Panc1 (cell line): ENCODE data around the gene TTC39B. TPM values are rescaled to one million over a fixed set of nuclear protein-coding genes. Genes with fewer than 3 reads are reported as not detected.

ENCODE experiments used
- ATAC-seq: fragments of 200-7000 bp; cut with Tn5 transposase; 2 replicates; pipeline ENCODE4 v1.9.1; 2020; ENCODE audit warnings: mild to moderate bottlenecking, moderate library complexity
- BruUV-seq: library from RNA; stranded (reverse); fragments of 400-500 nt; replicated peaks from 2 replicates; lab custom pipeline; 2021; lab: Mats Ljungman, UMichigan
- CTCF ChIA-PET: fragments of 300-600 bp; sonication (Branson Sonifier 250); formaldehyde crosslinking; loops from one replicate; lab custom pipeline; 2022; ENCODE audit warnings: antibody characterized with exemption; lab: Charles Lee
- POLR2A ChIA-PET: fragments of 300-600 bp; sonication (Branson Sonifier 250); formaldehyde crosslinking; loops from one replicate; lab custom pipeline; 2022; ENCODE audit warnings: antibody characterized with exemption; lab: Charles Lee
- DNase-seq: peaks from one replicate; pipeline ENCODE4 v3.0.0-alpha.2; 2010; ENCODE audit warnings: low read depth, low spot score
- H3K27ac ChIP-seq: 2 replicates; pipeline ENCODE4 v1.5.1; 2011; ENCODE audit warnings: mild to moderate bottlenecking, low read length, inconsistent platforms
- H3K27me3 ChIP-seq: fragments of 200-500 bp; sonication (Bioruptor generic); 2 replicates; pipeline ENCODE4 v1.6.0; 2014; ENCODE audit warnings: low read length, inconsistent platforms; ENCODE audit not compliant: control insufficient read depth, insufficient read depth
- H3K36me3 ChIP-seq: fragments of 200-500 bp; sonication (Bioruptor generic); 2 replicates; pipeline ENCODE4 v1.5.1; 2014; ENCODE audit warnings: inconsistent platforms, mild to moderate bottlenecking, low read length, moderate library complexity; ENCODE audit not compliant: control insufficient read depth, insufficient read depth
- H3K4me1 ChIP-seq: 2 replicates; pipeline ENCODE4 v1.5.1; 2011; ENCODE audit warnings: inconsistent platforms, mild to moderate bottlenecking, low read length, moderate library complexity; ENCODE audit not compliant: control insufficient read depth, insufficient read depth
- H3K4me3 ChIP-seq, 2 experiments: 2 replicates each; pipeline ENCODE4 v1.5.1; 2011 to 2012; ENCODE audit warnings: low read depth in 2 of 2, low read length in 2 of 2, mild to moderate bottlenecking in 2 of 2, inconsistent platforms in 1 of 2, moderate library complexity in 1 of 2
- H3K9me3 ChIP-seq: fragments of 200-500 bp; sonication (Bioruptor generic); 2 replicates; pipeline ENCODE4 v1.5.1; 2014; ENCODE audit warnings: low read depth, mild to moderate bottlenecking, inconsistent platforms, low read length, moderate library complexity; ENCODE audit not compliant: control insufficient read depth, insufficient read depth
- POLR2AphosphoS5 ChIP-seq: IDR thresholded peaks from 2 replicates; pipeline ENCODE4 v1.6.1; 2012; ENCODE audit warnings: mild to moderate bottlenecking, low read depth, low read length, moderate library complexity
- SIN3A ChIP-seq: IDR thresholded peaks from 2 replicates; pipeline ENCODE4 v1.6.1; 2012; ENCODE audit warnings: low read depth, mild to moderate bottlenecking, low read length, moderate library complexity, borderline replicate concordance; ENCODE audit not compliant: insufficient read depth
- TCF7L2 ChIP-seq: IDR thresholded peaks from 2 replicates; pipeline ENCODE4 v1.6.1; 2011; ENCODE audit warnings: mild to moderate bottlenecking, low read depth, low read length, inconsistent platforms
- in situ Hi-C: cut with HindIII; loops from 2 replicates; pipeline ENCODE4 v1.10.0; 2016; ENCODE audit warnings: low sequenced_read_pairs, low pct_unique_long_range_greater_than_20kb
- intact Hi-C: fragments of 100-400 bp; cut with micrococcal nuclease; formaldehyde crosslinking; loops from one replicate; pipeline ENCODE4 v1.10.0; 2022; ENCODE audit not compliant: unreplicated experiment
- total RNA-seq: library from RNA; stranded (reverse); gene quantifications from one replicate; pipeline ENCODE4 v1.2.1, GENCODE V29; 2021; ENCODE audit not compliant: unreplicated experiment
- TF ChIP-seq, protein P1 (sequence below): fragments of 450-650 bp; IDR thresholded peaks from 2 replicates; pipeline ENCODE4 v1.5.1; 2017; ENCODE audit warnings: mild to moderate bottlenecking
- TF ChIP-seq, protein P2 (sequence below), 2 experiments: IDR thresholded peaks; 2 replicates each; pipeline ENCODE4 v1.6.1; 2011 to 2012; ENCODE audit warnings: low read depth in 2 of 2, control low read depth in 1 of 2, low read length in 1 of 2, mild to moderate bottlenecking in 1 of 2, moderate library complexity in 1 of 2; ENCODE audit not compliant: insufficient read depth in 1 of 2

The TTC39B gene
- total RNA-seq, 1 experiment from 2014 or later, result 1.6 TPM

DNA sequence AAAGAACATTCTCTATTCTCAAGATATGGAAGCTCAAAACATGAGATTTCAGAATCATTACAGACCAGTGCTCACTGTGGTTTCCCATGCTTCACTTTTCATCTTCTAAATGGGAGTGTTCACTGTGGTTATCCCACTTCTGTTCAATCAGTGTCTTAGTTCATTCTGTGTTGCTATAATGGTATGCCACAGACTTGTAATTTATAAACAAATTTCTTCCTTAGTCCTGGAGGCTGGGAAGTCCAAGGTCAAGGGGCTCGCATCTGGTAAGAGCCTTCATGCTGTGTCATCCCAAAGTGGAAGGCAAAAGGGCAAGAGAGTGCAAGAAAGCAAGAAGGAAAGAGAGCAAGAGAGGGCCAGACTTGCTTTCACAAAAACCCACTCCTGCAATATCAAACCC, 146.3 kb downstream of the TTC39B start:
- Histone ChIP-seq H3K4me3 (no peak overlapping the region), H3K27ac (no peak overlapping the region), H3K36me3 (no peaks in the 10 kb centered on the region), H3K9me3 (no peaks in the 10 kb centered on the region), H3K27me3 (no peaks in the 10 kb centered on the region), H3K4me1 (no peaks in the 10 kb centered on the region)
- intact Hi-C loops (no loop called here), in situ Hi-C loops (no loop called here)
- no peak for ATAC-seq
- no peak for DNase-seq
- TF ChIP-seq SIN3A (no peak), TCF7L2 (no peak), POLR2AphosphoS5 (no peak)
- TF ChIP-seq, protein P1, sequence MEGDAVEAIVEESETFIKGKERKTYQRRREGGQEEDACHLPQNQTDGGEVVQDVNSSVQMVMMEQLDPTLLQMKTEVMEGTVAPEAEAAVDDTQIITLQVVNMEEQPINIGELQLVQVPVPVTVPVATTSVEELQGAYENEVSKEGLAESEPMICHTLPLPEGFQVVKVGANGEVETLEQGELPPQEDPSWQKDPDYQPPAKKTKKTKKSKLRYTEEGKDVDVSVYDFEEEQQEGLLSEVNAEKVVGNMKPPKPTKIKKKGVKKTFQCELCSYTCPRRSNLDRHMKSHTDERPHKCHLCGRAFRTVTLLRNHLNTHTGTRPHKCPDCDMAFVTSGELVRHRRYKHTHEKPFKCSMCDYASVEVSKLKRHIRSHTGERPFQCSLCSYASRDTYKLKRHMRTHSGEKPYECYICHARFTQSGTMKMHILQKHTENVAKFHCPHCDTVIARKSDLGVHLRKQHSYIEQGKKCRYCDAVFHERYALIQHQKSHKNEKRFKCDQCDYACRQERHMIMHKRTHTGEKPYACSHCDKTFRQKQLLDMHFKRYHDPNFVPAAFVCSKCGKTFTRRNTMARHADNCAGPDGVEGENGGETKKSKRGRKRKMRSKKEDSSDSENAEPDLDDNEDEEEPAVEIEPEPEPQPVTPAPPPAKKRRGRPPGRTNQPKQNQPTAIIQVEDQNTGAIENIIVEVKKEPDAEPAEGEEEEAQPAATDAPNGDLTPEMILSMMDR, result no peak
- TF ChIP-seq, protein P2, sequence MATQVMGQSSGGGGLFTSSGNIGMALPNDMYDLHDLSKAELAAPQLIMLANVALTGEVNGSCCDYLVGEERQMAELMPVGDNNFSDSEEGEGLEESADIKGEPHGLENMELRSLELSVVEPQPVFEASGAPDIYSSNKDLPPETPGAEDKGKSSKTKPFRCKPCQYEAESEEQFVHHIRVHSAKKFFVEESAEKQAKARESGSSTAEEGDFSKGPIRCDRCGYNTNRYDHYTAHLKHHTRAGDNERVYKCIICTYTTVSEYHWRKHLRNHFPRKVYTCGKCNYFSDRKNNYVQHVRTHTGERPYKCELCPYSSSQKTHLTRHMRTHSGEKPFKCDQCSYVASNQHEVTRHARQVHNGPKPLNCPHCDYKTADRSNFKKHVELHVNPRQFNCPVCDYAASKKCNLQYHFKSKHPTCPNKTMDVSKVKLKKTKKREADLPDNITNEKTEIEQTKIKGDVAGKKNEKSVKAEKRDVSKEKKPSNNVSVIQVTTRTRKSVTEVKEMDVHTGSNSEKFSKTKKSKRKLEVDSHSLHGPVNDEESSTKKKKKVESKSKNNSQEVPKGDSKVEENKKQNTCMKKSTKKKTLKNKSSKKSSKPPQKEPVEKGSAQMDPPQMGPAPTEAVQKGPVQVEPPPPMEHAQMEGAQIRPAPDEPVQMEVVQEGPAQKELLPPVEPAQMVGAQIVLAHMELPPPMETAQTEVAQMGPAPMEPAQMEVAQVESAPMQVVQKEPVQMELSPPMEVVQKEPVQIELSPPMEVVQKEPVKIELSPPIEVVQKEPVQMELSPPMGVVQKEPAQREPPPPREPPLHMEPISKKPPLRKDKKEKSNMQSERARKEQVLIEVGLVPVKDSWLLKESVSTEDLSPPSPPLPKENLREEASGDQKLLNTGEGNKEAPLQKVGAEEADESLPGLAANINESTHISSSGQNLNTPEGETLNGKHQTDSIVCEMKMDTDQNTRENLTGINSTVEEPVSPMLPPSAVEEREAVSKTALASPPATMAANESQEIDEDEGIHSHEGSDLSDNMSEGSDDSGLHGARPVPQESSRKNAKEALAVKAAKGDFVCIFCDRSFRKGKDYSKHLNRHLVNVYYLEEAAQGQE (IDR thresholded peaks at IDR 0.05; ENCODE audit: insufficient read depth in 1 of 2, low read depth in 2 of 2, low read length in 1 of 2), result no peak
- ChIA-PET CTCF (no interaction called here), POLR2A (no interaction called here)
- no TSS peak for BruUV-seq

DNA sequence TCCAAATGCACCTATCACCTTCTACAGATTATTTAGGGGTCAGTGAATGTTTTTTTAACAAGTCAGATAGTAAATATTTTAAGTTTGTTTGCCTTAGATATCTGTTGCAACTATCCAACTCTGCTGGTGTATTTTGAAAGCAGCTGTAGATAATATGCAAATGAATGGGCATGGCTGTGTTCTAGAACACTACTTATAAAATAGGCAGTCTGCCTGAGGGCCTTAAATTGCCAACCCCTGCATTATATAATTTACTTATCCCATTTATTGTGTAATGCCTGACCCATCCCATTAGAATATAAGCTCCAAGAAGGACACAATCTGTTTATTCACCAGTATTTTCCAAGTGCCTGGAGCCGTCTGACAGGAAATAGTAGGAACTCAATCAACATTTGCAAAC, 149.0 kb downstream of the TTC39B start:
- in situ Hi-C loops, result no loop called here
- Histone ChIP-seq H3K4me3 (no peak overlapping the region), H3K36me3 (no peaks in the 10 kb centered on the region), H3K4me1 (no peaks in the 10 kb centered on the region), H3K9me3 (no peaks in the 10 kb centered on the region), H3K27me3 (no peaks in the 10 kb centered on the region), H3K27ac (no peak overlapping the region)
- intact Hi-C loops, result no loop called here
- BruUV-seq, result no TSS peak
- POLR2A ChIA-PET, result no interaction called here
- TF ChIP-seq, protein P1, result no peak
- TF ChIP-seq SIN3A (no peak), TCF7L2 (no peak), POLR2AphosphoS5 (no peak)
- TF ChIP-seq, protein P2 (IDR thresholded peaks at IDR 0.05; ENCODE audit: insufficient read depth in 1 of 2, low read depth in 2 of 2, low read length in 1 of 2), result no peak
- DNase-seq, result no peak
- CTCF ChIA-PET, result no interaction called here
- ATAC-seq, result no peak
